Activated CD8-positive, alpha-beta memory T cell treated with anti-CD3 and anti-CD28 coated beads for 36 hours (primary cell): Measurements from ENCODE around the gene MYT1. TPM values are rescaled to one million over a fixed set of nuclear protein-coding genes. Genes with fewer than 3 reads are reported as not detected.

Experiments used
- CTCF ChIA-PET: fragments of 350-600 bp; sonication (Branson Sonifier 250); formaldehyde crosslinking; loops from one replicate; lab custom pipeline; 2021; ENCODE audit warnings: antibody characterized with exemption; lab: Charles Lee
- POLR2A ChIA-PET: fragments of 350-600 bp; sonication (Branson Sonifier 250); formaldehyde crosslinking; loops from one replicate; lab custom pipeline; 2021; ENCODE audit warnings: antibody characterized with exemption; lab: Charles Lee
- total RNA-seq, 2 experiments: library from RNA; stranded (reverse); gene quantifications; one replicate each; pipeline ENCODE4 v1.2.3, GENCODE V29; 2021

MYT1 gene
- total RNA-seq, 2 experiments from 2014 or later, result not detected

DNA sequence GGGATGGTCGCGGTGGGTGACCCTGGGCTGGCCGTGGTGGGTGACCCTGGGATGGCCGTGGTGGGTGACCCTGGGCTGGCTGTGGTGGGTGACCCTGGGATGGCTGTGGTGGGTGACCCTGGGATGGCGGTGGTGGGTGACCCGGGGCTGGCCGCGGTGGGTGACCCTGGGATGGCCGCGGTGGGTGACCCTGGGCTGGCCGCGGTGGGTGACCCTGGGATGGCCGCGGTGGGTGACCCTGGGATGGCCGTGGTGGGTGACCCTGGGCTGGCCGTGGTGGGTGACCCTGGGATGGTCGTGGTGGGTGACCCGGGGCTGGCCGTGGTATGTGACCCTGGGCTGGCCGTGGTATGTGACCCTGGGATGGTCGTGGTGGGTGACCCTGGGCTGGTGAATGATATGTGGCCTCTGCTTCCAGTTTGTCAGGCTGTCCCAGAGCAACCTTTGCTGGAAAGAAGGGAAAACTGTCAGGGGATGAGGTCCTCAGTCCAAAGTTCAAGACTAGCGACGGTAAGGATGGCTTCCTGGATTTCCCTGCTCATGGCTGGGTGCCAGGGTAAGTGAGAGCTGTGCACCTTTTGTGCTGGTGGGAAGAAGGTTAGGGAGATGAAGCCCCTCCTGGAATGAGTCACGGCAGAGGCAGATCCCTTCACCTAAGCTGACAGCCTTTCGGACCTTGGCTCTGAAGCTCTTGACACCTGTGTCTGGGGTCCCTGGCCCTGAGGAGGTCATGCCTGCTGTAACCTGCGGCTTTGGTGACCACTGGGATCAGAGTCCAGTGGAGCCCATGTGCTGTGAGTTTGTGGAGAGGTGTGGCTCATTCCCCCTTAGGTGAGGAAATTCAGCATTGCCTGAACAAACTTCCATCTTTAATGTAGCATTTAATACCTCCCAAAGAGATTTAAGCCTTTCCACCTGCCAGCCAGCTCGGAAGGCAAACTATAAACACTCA is 72.2 kb downstream of the MYT1 start:
- POLR2A ChIA-PET, result no interaction called here
- CTCF ChIA-PET, result no interaction called here

DNA sequence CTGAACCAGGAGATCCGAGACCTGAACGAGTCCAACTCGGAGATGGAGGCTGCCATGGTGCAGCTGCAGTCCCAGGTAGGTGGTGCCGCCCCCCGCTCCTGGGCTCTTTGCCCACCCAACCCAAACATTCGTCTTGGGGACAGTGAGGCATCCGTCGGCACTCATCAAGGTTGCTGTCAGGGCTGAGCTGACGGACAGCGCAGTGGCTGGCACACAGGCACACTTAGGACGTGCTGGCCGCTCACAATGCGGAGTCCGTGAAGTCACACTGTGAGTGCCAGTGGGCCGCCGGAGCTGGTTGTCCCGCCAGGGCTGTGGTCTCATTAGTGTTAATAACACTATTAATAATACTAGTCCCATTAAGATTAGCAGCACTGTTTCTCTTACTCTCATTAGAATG is 73.1 kb downstream of the MYT1 start:
- CTCF ChIA-PET, result no interaction called here
- POLR2A ChIA-PET, result no interaction called here

DNA sequence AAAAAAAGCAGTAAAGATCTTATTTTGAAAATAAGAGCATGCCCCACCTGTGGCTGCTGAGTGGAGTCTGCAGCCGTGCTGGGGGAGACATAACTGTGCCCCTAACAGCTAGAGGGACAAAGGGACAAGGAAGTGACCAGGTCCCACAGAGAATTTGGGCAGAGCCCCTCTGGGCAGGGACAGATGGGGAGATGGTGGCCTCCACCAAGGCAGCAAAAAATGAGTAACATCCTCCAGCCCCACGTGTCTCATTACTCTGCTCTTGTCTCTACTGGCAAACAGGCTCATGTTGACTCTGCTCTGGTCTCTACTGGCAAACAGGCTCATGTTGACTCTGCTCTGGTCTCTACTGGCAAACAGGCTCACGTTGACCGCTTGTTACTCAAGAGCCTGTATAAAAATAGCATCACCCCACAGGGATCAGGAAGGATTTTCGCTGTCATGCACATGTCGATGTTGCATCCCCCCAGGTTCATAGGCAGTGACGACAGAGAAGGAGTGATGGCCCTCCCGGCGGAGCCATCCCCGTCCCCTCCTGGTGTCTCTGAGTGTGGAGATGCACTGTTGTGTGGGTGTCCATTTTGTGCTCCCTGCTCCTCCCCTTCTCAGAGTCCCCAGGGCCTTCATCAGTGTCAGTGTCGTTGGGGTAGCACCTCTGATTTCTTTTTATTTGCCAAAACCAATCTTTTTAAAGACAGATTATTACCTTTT is 74.0 kb downstream of the MYT1 start:
- ChIA-PET POLR2A (no interaction called here), CTCF (no interaction called here)

DNA sequence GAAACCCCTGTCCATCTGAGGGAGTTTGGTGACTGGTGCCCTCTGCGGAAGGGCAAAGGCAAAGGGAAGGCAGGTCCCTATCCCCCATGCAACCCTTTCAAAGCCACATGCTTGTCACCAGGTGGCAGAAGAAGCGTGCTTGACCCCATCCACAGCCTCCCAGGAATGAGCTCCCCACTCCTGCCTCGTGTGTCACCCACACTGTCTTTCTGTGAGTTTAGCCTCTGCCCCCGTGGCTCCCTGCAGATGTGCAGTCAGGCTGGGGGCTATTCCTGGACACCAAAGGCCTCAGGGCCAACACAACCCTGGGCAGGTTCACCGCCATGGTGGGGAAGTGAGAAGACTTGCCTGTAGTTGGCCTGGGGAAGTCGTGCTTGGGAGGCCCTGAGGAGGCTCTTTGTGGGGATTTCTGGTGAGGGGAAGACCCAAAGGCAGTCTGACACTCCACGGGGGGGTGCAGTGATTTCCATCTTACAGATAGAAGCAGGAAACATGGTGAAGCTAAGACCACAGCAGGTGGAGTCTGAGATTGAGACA is 74.7 kb downstream of the MYT1 start:
- ChIA-PET CTCF (no interaction called here), POLR2A (no interaction called here)

DNA sequence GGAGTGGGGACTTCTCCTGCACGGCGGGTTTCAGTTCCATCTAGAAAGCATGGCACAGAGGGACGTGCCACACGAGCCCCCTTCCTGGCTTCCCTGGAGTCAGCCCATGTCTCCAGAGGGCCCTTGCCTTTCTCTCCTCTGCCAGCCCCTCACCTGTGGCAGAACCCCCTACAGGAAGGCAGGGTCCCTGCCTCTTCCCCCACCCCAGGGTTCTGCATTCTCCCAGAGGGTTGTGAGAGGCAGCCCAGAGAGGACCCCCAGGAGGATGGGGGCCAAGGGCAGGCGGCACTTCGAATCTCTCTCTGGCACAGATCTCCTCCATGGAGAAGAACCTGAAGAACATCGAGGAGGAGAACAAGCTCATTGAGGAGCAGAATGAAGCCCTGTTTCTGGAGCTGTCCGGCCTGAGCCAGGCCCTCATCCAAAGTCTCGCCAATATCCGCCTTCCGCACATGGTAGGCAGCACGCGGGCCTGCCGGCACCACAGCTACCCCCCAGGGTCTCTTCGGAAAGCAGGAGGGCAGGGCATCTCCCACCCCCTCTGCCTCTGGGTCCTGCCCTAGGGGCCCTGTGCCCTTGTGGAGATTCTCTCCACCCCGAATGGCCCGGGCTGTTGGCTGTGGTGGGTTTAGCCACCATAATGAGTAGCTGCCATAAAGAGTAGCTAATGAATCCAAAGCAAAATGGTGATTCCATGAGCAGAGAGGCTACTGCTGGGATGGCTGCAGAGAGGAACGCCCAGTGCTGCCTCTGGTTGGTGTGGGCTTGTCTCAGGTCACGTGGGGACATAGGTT is 75.4 kb downstream of the MYT1 start:
- ChIA-PET CTCF (no interaction called here), POLR2A (no interaction called here)

DNA sequence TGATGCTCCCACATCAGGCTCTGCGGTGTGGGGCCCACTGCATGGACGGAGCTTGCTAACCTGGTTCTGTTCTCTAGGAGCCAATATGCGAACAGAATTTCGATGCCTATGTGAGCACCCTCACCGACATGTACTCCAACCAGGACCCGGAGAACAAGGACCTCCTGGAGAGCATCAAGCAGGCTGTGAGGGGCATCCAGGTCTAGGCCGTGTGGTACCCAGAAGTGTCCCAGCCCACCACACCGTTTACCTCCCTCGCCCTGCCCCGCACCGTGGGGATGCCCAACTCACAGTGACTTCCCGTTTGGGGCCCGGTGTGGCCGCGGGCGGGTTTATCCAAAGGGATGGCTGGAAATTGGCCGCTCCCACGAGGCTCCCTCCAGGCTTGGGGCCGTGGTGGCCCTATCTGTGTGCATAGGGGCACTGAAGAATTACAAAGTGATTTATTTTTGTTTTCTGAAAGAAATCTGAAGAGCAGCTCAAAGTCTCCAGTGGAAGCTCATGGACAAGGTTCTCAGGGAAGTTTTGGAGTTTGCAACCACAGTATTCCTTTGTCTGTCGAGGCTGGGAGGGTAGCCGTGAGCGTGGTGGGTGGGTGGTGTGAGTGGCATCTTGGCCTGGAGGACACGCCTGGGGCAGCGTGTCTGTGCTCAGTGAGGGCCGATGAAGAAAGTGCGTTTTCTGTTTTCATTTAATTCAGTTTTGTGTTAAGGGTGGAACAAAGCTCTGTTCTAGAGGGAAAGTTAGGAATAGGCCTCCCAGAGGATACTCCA is 76.2 kb downstream of the MYT1 start:
- ChIA-PET CTCF (interaction anchor here (0.8 kb wide), 1 partner anchor 15 kb away, joined by 3 read pairs; the partner anchor contains the start of gene PCMTD2), POLR2A (no interaction called here)

DNA sequence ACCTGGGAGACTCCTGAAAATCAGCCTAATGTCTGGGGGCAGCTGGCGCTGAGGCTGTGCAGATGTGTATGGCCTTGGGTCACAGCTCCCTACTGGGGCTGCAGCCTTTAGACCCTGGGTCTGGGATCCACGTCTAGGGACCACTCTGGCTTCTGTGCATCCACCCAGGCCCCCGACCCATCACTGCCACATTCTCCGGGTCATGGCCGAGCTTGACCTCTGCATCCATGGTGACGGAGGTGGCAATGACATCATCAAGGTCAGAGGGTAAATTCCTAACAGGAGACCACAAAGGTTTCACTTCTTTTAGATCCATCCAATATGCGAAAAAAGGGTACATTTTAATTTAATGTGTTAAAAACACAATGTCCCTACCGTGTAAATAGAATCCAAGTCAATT is 76.8 kb downstream of the MYT1 start:
- POLR2A ChIA-PET, result no interaction called here
- CTCF ChIA-PET, result interaction anchor here (0.8 kb wide), 1 partner anchor 14 kb away, joined by 3 read pairs; the partner anchor contains the start of gene PCMTD2

DNA sequence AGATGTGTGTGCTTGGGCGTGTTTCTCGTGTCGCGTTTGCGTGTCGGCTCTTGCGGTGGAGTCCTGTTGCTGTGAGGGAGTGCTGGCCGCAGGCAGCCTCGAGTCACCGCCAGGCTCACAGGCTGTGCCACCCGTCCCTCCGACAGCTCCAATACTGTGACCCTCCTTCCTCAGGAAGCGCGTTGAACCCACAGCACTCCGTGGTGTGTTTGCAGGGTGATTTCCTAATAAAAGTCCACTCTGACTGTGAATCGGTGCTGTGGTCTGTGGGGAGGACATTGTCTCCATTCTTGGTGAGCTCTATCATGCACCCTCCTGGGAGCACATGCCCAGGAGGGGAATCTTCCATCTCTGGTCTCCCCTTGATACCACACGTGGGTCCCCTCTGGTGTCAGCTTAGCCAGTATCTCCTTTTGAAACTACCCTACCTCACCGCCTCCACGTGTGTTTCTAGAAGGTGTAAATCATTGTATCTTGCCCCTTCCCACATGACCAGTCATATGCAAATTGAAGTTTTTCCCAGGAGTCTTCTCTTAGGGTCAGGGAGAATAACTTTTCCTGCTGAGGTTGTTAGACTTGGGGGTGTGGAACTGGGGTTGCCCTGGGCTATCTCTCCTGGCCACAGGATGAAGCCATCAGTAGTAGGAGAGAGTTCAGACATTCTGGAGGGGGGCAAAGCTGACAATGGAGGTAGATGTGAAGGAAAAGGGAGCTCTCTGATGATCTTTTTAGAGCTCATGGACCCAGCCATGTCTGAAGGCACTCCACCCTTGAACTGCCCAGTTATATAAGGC is 77.9 kb downstream of the MYT1 start:
- CTCF ChIA-PET, result no interaction called here
- POLR2A ChIA-PET, result no interaction called here

DNA sequence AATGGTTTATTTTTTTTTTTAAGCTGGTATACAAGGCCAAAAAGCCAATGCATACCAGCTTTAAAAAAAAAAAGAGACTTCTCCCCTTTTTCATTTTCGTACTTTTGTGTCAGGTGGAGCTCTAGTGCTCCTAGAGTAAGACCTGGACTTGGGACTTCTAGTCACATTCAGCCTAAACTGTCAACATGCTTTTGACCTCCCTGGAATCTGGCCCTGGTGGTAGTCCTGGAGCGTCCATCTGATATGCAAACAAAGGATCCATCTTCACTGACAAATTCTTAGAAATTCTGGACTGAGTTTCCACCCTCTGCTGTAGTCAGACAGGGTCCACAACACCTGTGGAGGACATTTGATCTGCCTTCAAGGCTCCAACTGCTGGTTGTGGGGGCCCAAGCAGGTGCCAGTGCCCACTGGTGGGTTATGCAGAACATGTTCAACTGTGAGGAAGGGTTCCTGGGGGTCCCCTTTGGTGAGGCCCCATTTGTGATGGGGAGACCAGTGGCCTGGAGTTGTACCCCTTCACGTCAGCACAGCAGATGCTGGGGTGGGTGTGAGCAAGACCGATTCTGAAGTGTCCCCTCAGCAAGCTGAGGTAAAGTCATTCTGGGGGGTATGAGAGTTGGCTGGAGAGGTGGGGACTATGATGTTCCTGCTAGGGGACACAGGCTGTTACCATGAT is 78.7 kb downstream of the MYT1 start:
- POLR2A ChIA-PET, result no interaction called here
- CTCF ChIA-PET, result no interaction called here

DNA sequence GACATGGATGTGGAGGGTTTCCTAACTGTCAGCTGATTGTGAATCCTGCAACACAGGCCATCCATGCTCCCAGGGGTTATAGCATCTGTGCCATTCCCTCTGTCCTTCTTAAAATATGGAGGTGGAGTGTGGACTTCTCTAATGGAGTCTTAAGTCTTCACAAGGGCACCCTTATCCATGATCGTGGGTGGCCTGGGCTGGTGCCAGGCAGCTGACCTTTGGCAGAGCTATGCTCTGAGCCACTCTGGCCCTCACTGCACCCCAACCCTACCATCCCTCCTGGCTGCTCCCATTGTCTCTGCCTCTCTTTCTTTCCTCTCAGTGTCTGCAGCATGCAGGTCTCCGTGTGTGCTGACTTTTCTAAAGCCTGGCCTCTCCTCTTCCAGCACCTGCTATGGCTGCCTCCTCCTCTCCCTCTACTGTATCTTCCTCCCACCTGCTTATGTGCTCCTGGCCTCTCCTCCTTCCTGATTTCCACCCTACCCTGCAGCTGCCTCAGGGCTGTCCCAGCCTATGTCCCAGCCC is 80.1 kb downstream of the MYT1 start:
- CTCF ChIA-PET, result no interaction called here
- POLR2A ChIA-PET, result no interaction called here

DNA sequence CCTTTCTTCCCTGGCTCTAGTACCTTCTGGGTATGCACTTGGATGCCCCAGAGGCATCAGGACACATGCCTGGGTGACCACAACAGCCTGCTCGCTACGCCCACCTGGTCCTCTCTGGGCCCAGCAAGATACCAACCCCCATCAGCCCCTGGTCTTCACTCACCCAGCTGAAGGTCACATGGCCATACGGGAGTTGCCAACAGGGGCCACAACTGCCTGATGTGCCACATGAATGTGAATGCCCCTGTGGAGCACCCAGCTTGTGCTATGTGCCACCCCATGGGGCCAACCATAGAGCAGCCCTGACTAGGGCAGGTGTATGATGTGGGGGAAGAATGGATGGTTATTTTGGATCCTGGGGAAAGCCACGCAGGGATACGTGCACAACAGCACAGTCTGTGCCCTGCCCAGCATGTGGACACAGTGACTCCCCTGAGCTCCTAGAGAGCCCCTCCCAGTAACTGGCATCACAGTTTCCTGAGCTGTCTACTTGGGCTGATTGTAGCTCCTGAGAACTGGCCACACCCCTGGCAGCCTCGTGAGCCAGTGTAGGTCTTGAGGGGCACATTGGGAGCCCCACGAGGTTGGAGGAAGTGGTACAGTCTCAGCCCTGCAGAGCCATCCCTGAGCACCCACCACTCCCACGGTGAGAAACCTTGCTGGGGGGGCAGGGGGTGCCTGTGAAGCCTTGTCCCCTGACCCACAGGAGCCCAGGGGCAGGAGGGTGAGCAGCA is 80.8 kb downstream of the MYT1 start:
- ChIA-PET CTCF (no interaction called here), POLR2A (no interaction called here)

DNA sequence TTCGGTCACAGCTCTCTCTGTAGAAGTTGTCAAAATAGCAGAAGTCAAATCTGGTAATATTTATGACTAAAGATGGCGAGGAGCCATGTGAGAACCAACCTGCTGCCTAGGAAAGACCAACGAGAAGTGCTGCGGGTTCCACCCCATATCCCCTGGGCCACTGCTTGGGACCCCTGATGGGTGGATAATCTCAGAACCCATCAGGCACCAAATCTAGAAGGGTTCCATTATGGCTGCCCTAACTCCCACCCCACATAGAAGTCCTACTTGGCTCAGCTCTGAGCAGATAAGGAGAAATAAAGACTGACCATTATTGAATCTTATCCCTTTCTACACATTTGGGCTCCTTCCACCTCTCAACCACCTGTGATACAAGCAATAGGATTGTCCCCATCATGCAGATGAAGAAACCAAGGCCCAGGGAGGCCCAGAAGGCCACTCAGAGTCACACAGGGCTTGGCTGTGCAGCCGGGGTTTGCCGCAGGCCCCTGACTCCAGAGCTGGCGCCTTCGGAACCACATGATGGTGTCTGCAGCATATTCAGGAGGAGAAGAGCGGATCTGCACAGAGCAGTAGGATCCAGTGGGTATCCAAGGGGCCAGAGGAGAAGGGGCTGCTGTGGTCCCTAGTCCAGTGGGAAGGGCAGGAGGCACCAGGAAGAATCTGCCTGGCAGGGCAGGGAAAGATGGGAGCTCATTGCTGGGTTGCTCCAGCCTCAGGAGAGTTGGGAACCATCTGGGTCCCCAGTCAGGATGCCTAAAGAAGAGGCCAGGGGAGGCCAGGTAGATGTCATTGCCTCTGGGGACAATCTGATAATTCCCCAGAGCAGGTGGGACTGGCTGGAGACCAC is 81.7 kb downstream of the MYT1 start:
- POLR2A ChIA-PET, result no interaction called here
- CTCF ChIA-PET, result no interaction called here

DNA sequence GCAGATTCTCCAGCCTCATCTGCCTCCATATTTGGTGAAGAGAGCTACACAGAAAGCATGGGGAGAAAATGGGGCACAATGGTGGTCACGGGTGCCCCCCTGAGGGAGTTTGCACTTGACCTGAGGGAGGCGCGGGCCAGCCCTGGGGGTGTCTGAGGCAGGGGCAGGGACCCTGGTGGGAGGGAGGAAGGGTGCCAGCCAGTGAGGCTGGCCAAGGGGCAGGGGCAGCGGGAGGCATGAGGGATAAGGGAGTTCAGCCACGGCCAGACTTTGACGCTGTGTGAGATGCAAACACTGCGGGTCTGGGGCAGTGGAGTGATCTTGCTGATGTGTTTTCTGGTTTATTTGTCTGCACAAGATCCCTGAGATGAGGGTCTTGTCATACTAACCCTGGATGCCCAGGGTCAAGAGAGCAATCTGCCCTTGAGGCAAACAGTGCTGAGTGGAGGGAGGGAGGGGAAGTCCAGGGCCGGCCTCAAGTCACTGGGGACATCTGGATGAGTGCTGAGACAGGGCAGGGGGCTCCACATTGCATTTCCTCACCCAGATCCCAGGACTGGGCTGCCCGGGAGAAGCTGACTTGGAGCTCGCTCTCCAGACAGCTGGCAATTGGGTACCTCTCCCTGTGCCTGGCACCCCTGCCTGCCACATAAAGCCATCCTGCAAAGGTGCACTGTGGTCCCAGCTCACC is 82.5 kb downstream of the MYT1 start:
- ChIA-PET POLR2A (no interaction called here), CTCF (no interaction called here)

DNA sequence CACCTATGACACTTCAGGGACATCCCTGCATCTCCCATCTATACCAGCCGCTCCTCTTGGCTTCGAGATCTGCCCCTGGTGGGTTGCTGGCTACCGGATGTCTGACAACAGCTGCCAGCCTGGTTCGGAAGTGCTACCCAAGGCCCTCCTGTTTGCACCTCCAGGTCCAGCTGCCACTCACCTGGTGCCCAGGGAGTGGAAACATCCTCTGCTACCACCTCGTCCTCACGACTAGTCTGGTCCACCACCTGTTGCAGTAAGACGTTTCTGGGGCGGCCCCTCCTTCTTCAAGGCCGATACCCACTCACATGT is 83.0 kb downstream of the MYT1 start:
- ChIA-PET POLR2A (no interaction called here), CTCF (no interaction called here)

DNA sequence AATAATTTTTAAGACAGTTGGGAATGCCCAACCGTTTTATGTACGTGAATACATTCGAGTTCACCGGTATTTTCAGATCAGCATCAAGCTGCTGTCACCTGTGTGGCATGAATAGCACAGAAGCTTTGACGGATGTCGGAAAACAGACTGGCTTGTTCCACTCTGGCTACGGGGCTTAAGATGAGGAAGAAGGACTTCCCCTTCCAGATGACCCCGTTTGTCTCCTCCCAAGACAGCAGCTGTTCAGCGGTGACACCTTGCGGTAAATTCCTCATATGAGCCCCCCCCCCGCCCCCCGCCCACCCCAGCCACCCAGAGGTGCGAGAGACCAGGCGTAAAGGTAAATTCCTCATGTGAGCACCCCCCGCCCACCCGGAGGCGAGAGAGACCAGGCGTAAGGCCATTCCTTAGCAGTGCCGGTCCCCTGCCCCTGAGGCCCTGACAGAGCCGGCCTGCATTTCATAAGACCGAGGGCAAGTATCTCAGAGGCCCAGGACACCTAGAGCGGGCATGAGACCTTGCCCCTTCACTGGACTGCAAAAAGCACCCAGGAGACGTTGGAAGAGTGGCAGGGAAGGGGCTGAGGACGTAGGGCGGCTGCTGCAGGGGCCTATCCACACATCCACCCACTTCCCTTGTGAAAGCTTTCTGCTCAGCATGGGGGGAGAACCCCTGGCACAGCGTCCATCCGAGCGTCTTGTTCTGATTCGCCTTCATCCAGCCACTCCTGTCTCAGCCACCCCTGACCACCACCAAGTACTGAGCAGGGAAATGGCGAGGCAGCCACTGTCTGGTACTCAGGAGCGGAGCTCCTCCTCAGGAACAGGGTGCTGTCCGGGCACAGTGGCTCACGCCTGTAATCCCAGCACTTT is 84.0 kb downstream of the MYT1 start:
- CTCF ChIA-PET, result no interaction called here
- POLR2A ChIA-PET, result no interaction called here
